ENCODE data around the gene PHF20.
"Not testable (repeated sequence)": the region's sequence is repeated elsewhere in the genome, so short reads cannot be mapped to it uniquely, and the experiment has no call there.

PHF20 gene

DNA sequence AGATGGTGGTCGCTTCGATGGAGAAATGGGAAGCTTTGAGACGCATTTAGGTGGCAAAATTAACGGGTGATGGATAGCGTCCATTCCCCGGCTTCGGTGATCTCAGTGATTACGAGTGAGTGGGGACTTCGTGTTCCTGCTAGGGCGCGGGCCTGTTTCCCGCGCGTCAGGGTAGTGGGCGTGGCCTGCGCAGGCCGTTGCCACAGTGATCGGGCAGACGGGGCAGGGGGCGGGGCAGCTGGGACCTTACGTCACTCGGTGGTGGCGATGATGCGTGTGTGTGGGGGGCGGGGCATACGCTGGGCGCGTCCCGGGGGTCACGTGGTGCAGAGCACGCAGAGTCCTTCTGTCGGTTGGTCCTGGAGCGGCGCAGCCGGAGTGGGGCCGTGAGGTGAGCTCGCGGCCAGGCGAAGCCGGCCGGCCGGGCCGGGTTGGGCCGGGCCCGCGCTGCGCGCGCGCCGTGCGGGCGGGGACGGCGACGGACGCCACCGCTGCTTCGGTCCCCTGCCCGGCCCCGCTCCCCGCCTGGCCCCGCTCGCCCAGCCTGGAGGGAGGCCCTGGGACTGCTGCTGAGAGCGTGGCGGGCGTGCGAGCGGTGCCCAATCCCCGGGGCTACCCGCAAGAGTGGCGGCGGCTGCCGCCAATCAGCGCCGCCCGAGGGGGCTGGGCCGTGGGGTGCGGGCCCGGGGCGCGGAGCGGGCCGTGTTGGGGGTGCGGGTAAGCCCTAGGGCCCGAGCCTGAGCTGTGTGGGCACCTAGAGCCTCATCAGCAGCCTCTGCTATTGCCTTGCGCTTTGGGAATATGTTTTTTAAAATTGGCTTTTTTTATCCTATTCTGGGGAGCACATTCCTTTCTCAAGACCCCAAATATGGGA, at the start of gene PHF20:
TSS of gene PHF20 (plus strand) at position 327 of the 874 bp plus-strand sequence. CDS start 29,508 bp downstream, outside the sequence.
- peak; percentile 59 for DNase-seq

- DNase-seq: not testable (repeated sequence)
Measured at GRCh38 chr20:35723275-35723639, 48.6 kb upstream of the PHF20 start.

DNA sequence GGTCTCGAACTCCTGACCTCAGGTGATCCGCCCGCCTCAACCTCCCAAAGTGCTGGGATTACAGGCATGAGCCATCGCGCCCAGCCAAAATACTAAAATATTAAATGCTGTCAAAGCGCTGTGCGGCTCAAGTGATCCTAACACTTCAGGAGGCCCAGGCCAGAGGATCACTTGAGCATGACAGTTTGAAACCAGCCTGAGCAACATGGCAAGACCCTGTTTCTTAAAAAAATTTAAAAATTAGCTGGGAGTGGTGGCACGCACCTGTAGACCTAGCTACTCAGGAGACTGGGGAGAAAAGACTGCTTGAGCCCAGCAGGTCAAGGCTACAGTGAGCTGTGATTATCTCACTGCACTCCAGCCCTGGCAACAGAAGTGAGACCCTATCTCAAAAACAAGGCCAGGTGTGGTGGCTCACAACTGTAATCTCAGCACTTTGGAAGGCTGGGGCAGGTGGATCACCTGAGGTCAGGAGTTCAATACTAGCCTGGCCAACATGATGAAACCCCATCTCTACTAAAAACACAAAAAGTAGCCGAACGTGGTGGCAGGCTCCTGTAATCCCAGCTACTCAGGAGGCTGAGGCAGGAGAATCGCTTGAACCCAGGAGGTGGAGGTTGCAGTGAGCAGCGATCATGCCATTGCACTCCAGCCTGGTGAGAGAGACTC, 48.0 kb upstream of the PHF20 start:
- not testable (repeated sequence) for DNase-seq

DNA sequence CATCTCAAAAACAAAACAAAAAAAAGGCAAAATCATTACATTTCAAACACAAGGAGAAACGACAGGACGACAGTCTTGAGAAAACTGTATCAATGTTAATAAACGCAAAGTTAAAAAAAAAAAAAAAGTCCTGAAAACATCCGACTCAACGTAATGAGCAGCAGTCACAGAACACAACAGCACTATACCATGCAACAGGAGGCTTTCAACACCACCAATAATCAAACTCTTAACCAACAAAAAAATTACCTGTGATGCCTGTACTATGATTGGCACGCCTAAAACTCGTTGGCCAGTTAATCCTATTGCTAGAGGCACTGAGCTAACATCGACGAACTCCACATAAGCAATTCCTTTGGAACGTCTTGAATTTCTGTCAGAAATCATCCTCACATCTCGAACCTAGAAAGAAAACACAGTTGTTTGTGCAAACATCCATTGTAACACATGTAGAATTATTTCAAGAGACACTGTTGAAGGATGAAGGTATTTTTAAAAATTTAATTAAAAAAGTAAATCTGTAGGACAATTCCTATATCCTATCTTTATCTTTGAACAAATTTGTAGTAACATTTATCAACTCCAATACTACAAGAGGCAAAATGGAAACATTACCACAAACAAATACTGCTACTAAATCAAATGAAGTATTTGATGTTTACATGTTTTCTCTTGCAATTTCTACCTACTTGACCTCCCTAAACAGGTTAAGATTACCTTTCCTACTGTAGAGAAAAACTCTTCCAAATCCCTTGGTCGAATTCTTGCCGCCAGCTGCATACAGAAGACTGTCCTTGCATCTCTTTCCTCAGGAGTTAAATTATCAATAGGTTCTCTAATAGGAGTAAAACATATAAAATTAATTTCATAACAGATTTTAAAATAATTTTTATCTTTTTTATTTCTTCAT, 47.2 kb upstream of the PHF20 start:
- no peak for DNase-seq

GRCh38 chr20:35726842-35727711, 44.7 kb upstream of the PHF20 start:
- DNase-seq: no peak

GRCh38 chr20:35729283-35729807, 42.5 kb upstream of the PHF20 start:
- DNase-seq: no peak

DNA sequence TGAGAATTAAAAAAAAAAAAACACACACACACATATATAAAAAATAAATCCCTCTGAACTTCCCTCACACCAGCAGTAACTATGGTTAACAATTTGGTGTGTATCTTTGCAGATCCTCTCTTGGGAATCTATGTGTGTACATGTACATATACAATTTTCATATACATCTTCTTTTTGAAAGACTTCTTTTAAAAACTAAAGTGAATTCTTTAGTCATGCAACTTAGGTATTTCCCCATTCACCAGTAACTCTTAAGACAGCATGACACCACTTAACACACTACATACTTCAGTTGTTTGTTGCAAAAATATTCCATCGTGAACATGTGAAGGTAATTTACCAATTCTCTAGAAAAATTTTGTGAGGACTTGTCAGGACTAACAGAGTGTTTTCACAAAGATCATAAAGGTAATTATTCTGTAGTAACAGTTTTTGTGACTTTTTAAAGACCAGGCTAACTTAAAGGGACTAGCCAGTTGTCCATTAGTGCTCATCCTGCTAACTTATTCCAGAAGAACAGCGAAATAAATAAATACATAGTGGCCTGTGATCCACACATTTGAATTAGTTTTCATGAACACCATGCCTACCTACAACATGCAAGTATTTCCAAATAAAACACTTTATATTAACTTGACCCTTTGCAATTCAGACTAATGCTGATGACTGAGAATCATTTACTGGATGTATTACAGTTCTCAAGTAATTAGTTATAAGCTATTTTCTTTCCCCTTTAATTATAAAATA, 41.8 kb upstream of the PHF20 start:
- no peak for DNase-seq

GRCh38 chr20:35730583-35731468, 41.0 kb upstream of the PHF20 start:
- DNase-seq: no peak

- DNase-seq: no peak
Measured at GRCh38 chr20:35731469-35731788, 40.4 kb upstream of the PHF20 start.

DNA sequence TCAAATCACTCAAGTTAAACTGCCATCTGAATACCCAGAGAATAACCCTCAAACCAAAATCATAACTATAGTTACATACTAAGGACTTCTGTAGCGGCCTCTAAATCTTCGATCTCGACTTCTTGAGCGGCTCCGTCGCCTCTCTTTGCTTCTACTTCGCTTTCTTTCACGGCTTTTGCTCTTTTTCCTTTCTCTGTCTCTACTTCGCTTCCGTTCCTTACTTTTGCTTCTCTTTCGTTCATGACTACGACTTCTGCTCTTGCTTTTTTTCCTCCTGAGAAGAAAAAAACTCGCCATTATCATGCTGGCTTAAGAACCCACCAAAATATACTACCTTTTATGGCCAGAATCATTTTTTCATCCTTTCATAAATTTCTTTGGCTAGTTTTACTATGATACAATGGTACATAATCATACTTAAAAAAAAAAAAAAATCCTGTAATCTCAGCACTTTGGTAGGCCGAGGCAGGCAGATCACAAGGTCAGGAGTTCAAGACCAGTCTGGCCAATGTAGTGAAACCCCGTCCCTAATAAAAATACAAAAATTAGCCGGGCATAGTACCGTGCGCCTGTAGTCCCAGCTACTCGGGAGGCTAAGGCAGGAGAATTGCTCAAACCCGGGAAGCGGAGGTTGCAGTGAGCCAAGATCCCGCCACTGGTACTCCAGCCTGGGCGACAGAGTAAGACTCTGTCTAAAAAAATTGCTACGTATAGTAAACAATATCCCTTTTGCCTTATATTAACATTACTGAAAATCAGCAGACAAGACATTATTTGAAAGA, 39.8 kb upstream of the PHF20 start:
- no peak for DNase-seq

GRCh38 chr20:35732644-35732982, 39.2 kb upstream of the PHF20 start:
- no peak for DNase-seq

DNA sequence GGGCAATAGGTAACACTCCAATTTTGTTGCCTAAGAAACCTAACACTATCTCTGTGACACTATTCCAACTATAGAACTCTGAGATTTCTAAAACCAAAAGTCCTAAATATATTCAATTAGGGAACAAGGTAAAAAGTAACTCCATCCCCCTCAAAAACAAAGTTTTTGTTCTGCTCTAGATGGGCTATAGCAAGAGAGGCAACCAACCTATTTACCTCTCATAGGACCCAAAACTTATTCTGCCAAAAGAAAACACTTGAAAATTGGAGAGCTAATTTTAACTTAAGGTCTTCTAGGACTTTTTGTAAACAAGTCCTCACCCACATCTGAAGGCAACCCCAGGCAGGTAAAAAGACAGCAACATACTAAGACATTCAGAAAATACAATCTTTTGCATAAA, 37.4 kb upstream of the PHF20 start:
- DNase-seq: no peak

DNA sequence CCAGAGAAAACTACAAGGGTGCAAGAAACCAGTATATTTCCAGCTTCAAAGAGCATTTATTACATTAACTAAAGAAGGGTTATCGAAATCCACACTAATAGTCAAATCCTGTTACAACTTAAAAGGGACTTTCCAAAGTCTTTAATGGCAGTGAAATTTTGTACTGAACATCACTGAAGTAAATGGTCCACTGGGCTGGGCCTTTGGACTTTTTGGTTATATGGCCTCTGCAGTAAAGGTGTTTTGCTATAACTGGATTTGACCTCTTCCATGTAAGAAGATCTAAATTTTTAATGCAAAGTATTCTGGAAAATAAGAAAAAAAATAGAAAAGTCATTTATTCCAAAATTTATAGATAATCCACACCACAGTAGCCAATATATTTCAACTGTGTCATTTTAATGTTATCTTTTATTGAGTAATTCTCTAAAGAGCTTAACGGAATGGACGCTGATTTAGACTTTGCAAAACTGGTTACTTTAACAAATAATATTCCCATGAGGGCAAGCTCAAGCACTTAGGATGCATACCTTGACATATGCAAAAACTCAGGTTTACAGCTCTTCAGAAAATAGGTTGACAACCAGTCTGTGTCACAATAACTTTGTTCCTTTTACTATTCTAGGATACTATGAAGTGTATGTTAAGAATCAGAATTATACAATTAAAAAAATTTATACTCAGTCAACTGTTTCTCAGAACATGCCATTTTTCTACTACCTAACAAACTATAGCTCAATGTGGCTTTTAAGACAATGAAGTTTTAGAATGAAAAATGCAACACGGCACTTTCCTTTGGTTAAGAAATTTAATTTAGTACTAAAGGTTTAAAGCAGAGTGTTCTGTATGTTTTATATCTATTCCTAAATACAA, 36.8 kb upstream of the PHF20 start:
- no peak for DNase-seq

DNA sequence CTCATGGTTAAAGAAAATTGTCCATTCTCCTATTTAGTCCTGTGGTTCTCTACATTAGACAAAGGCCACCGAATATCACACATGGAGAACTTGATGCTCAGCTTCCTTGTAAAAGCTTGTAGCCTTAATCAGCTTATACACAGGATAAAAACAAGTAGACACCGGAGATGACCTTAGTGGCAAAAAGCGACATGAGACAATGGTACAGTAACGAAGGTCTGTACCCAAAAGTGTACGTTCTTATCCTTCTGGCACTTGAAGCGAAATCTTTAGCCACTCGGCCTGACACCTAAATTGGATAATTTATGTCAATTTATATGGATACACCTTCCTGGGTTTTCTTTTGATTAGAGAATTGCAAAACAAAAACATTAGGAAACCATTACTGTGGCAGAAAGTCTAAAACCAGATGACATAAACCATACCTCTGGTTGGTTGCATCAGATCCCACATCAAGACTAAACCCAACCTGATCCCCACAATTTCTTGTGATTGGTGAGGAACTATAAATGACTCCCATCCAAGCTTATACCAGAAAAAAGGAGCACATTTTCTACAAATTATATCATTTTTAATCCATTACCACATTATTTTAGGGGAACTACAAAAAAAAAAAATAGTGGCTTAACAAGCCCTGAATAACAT, 35.9 kb upstream of the PHF20 start:
- DNase-seq: no peak

DNA sequence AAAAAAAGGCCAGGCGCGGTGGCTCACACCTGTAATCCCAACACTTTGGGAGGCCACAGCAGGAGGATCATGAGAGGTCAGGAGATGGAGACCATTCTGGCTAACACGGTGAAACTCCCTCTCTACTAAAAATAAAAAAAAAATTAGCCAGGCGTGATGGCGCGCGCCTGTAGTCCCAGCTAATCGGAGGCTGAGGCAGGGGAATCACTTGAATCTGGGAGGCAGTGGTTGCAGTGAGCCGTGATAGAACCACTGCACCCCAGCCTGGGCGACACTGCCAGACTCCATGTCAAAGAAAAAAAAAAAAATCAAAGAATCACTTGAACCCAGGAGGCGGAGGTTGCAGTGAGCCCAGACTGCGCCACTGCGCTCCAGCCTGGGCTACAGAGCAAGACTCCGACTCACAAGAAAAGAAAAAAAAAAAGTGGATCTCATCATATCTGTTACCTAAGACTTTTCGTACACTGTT, 33.9 kb upstream of the PHF20 start:
- DNase-seq: no peak

DNA sequence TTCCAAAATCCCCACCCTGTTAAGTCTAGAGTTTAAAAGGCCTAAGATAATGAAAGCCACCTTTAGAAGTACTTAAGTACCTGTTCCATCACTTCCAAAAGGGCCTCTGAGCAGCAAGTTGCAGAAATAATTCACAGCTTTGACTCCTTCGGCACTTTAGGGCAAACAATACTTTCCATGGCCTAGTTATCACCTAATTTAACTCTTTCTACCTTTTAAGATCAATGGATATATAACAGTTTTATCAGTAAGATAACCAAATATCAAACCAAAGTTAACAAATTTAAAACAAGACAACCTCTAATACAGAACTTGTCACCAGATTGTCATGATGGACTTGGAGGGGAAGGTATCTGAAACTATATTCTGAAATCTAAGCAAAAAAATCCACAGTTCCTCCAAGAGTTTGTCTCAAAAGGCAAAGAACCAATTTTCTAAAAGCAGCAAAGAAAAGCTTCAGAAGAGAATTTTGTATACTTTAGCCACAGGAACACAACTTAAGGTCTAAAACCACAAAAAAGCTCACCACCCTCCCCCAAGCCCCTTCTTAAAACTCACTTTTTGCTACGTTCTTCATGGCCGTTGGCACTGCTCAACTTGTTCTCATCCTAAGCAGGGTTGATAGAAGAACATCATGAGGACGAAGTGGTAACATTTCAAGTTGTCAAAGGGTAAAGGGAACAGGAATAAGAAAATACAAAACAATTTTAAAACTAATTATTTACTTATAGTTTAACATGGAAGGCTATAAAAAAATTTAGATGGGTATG, 33.2 kb upstream of the PHF20 start:
- no peak for DNase-seq
